IPS-18c (cell line): ENCODE data around the gene APPBP2.
"Not testable (repeated sequence)": the region's sequence is repeated elsewhere in the genome, so short reads cannot be mapped to it uniquely, and the experiment has no call there.

Experiments
- H3K4me3 ChIP-seq: 2 replicates; pipeline ENCODE4 v1.7.0; 2013; ENCODE audit warnings: low read depth, mild to moderate bottlenecking, low read length, moderate library complexity; ENCODE audit not compliant: insufficient read depth
- H3K9me3 ChIP-seq: one replicate; pipeline ENCODE4 v1.6.1; 2013; ENCODE audit warnings: mild to moderate bottlenecking, low read length, moderate library complexity; ENCODE audit not compliant: control insufficient read depth, insufficient read depth

APPBP2 gene

GRCh38 chr17:60514053-60514452 is 12.0 kb downstream of the APPBP2 start:
- no peak overlapping the region for H3K4me3 ChIP-seq
- H3K9me3 ChIP-seq = no peaks in the 10 kb centered on the region

- no peak overlapping the region for H3K4me3 ChIP-seq
- no peaks in the 10 kb centered on the region for H3K9me3 ChIP-seq
Observed at GRCh38 chr17:60513014-60513413, 13.0 kb downstream of the APPBP2 start.

- Histone ChIP-seq H3K9me3 (no peaks in the 10 kb centered on the region), H3K4me3 (no peak overlapping the region)
Observed at GRCh38 chr17:60510723-60511122, 15.3 kb downstream of the APPBP2 start.

- Histone ChIP-seq H3K4me3 (no peak overlapping the region), H3K9me3 (no peaks in the 10 kb centered on the region)
Observed at GRCh38 chr17:60510031-60510430, 16.0 kb downstream of the APPBP2 start.

GRCh38 chr17:60508384-60508980 is 17.6 kb downstream of the APPBP2 start:
- Histone ChIP-seq H3K4me3 (no peak overlapping the region), H3K9me3 (no peaks in the 10 kb centered on the region)

- Histone ChIP-seq H3K9me3 (no peaks in the 10 kb centered on the region), H3K4me3 (no peak overlapping the region)
Observed at GRCh38 chr17:60506312-60506711, 19.7 kb downstream of the APPBP2 start.

- Histone ChIP-seq H3K9me3 (no peaks in the 10 kb centered on the region), H3K4me3 (no peak overlapping the region)
Observed at GRCh38 chr17:60502145-60502544, 23.9 kb downstream of the APPBP2 start.

GRCh38 chr17:60501589-60501988 is 24.5 kb downstream of the APPBP2 start:
- Histone ChIP-seq H3K4me3 (no peak overlapping the region), H3K9me3 (no peaks in the 10 kb centered on the region)

GRCh38 chr17:60496041-60496440 is 30.0 kb downstream of the APPBP2 start:
- Histone ChIP-seq H3K4me3 (no peak overlapping the region), H3K9me3 (peaks cover 16% of the 10 kb centered on the region)

- H3K9me3 ChIP-seq = peaks cover 18% of the 10 kb centered on the region
Observed at GRCh38 chr17:60495260-60495659, 30.8 kb downstream of the APPBP2 start.

GRCh38 chr17:60493847-60494321 is 32.2 kb downstream of the APPBP2 start:
- H3K9me3 ChIP-seq = peaks cover 18% of the 10 kb centered on the region
- no peak overlapping the region for H3K4me3 ChIP-seq

More at GRCh38 chr17:60495260-60495659, 30.8 kb downstream of the APPBP2 start:
- H3K4me3 ChIP-seq = no peak overlapping the region

- Histone ChIP-seq H3K9me3 (peaks cover 21% of the 10 kb centered on the region), H3K4me3 (no peak overlapping the region)
Observed at GRCh38 chr17:60491771-60492170, 34.3 kb downstream of the APPBP2 start.

- H3K9me3 ChIP-seq = peaks cover 22% of the 10 kb centered on the region
- H3K4me3 ChIP-seq = not testable (repeated sequence)
Observed at GRCh38 chr17:60490594-60490993, 35.4 kb downstream of the APPBP2 start.

- H3K4me3 ChIP-seq = no peak overlapping the region
- H3K9me3 ChIP-seq = peaks cover 3% of the 10 kb centered on the region
Observed at GRCh38 chr17:60481604-60482003, 44.4 kb downstream of the APPBP2 start.

GRCh38 chr17:60473788-60474187 is 52.3 kb downstream of the APPBP2 start:
- Histone ChIP-seq H3K9me3 (no peaks in the 10 kb centered on the region), H3K4me3 (no peak overlapping the region)

- H3K9me3 ChIP-seq = no peaks in the 10 kb centered on the region
- no peak overlapping the region for H3K4me3 ChIP-seq
Observed at GRCh38 chr17:60472449-60472848, 53.6 kb downstream of the APPBP2 start.

GRCh38 chr17:60471451-60471850 is 54.6 kb downstream of the APPBP2 start:
- Histone ChIP-seq H3K4me3 (no peak overlapping the region), H3K9me3 (no peaks in the 10 kb centered on the region)

- Histone ChIP-seq H3K9me3 (no peaks in the 10 kb centered on the region), H3K4me3 (no peak overlapping the region)
Observed at GRCh38 chr17:60468371-60468770, 57.7 kb downstream of the APPBP2 start.

GRCh38 chr17:60464343-60464742 is 61.7 kb downstream of the APPBP2 start:
- H3K9me3 ChIP-seq = no peaks in the 10 kb centered on the region
- H3K4me3 ChIP-seq = no peak overlapping the region
